ENCODE results near the gene ZNF827. TPM values are rescaled to one million over a fixed set of nuclear protein-coding genes. Genes with fewer than 3 reads are reported as not detected.
A peak's percentile ranks its signal among the peaks of the same experiment; 100 is the strongest.

ZNF827 gene
- total and polyA plus RNA-seq, 2 of the 8 experiments (the other 6 are each of a cell fraction or from before 2014, with no cell fraction given) = 25.3 to 26.2 TPM

- no peak overlapping the region for H4K91ac ChIP-seq (replicated peaks; ENCODE audit: insufficient read length, low read length)
- H3K79me1 ChIP-seq (ENCODE audit: low read depth, low read length) = peaks cover 9% of the 10 kb centered on the region
- H4K5ac ChIP-seq (ENCODE audit: insufficient read length, low read depth, low read length) = no peak overlapping the region
- no peak overlapping the region for H3K14ac ChIP-seq (ENCODE audit: insufficient read length)
- H2BK20ac ChIP-seq (ENCODE audit: low read length) = no peak overlapping the region
- peak; percentile 82 for FAIRE-seq
- H3K4me2 ChIP-seq (ENCODE audit: insufficient read depth in 1 of 2, low read depth in 2 of 2, low read length in 2 of 2) = peak overlapping the region; percentile 14 to 34; a peak in 3 of 4 replicates
- H3K4me3 ChIP-seq (ENCODE audit: extremely low read depth in 1 of 4, insufficient read depth in 2 of 4, low read depth in 3 of 4, low read length in 4 of 4) = no peak overlapping the region
- CTCF ChIA-PET (ENCODE audit: partially characterized antibody) = no interaction called here
- H3K9me3 ChIP-seq (ENCODE audit: insufficient read depth in 2 of 2, low read depth in 1 of 2, low read length in 1 of 2) = no peaks in the 10 kb centered on the region
- peaks cover 0 to 26% (median 9%) of the 10 kb centered on the region in 4 experiments; a peak in 5 of 7 replicates for H3K4me1 ChIP-seq (replicated peaks in 1 of 4; ENCODE audit: control insufficient read depth in 3 of 4, insufficient read depth in 4 of 4, low read length in 3 of 4)
- H3K18ac ChIP-seq (ENCODE audit: extremely low read depth, low read length) = no peak overlapping the region; the same call in 1 of the 2 replicates
- H2BK5ac ChIP-seq (ENCODE audit: low read depth, low read length) = peak overlapping the region; percentile 57; the same call in 1 of the 2 replicates
- no peak overlapping the region for H3K27ac ChIP-seq (ENCODE audit: low read depth, low read length)
- H2AK5ac ChIP-seq (ENCODE audit: low read depth, low read length) = no peak overlapping the region
- TF ChIP-seq CHD2 (IDR thresholded peaks at IDR 0.05; ENCODE audit: low read length) (peak; percentile 71; the same call in 1 of the 2 replicates), SP2 (IDR thresholded peaks at IDR 0.05; ENCODE audit: low read length) (peak; percentile 43; the same call in 1 of the 2 replicates), CEBPB (IDR thresholded peaks at IDR 0.05; ENCODE audit: low read depth, low read length) (peak; percentile 48; the same call in 1 of the 2 replicates), SP1 (IDR thresholded peaks at IDR 0.05; ENCODE audit: low read depth, low read length) (peak; percentile 88), USF2 (IDR thresholded peaks at IDR 0.05; ENCODE audit: low read length) (peak; percentile 55; the same call in 1 of the 2 replicates), POU5F1 (IDR thresholded peaks at IDR 0.05; ENCODE audit: low read depth, low read length) (no peak), RAD21 (IDR thresholded peaks at IDR 0.05 in 1 of 2, conservative IDR thresholded peaks at IDR 0.05 in 1 of 2; ENCODE audit: low read depth in 2 of 2, low read length in 2 of 2) (no peak)
- no peaks in the 10 kb centered on the region for H4K20me1 ChIP-seq (replicated peaks in 1 of 2; ENCODE audit: control insufficient read depth in 1 of 2, insufficient read depth in 2 of 2, low read length in 2 of 2)
- H3K79me2 ChIP-seq (ENCODE audit: control insufficient read depth in 1 of 2, insufficient read depth in 2 of 2, low read length in 2 of 2) = peaks cover 6 to 97% of the 10 kb centered on the region in 2 experiments
- 68% methylated on average over 7 of the region's 7 CpGs; no CpG with 5 or more reads in 1 of the 2 experiments for WGBS, 2 experiments (ENCODE audit: extremely low coverage in 1 of 2, insufficient coverage in 1 of 2, insufficient read length in 1 of 2, insufficient replicate concordance in 2 of 2, low coverage in 1 of 2, low lambda C conversion rate in 2 of 2, missing lambda C conversion rate in 1 of 2)
- no peak overlapping the region for H2BK12ac ChIP-seq (ENCODE audit: low read depth, low read length)
- no peak overlapping the region for H2BK15ac ChIP-seq (ENCODE audit: low read length)
- no peak overlapping the region for H4K8ac ChIP-seq (ENCODE audit: extremely low read depth, insufficient read depth, low read length)
- DNase-seq (ENCODE audit: low read depth in 1 of 2, low spot score in 2 of 2) = peak; percentile 13 to 82
- no peaks in the 10 kb centered on the region for H3K27me3 ChIP-seq (replicated peaks in 1 of 4; ENCODE audit: control insufficient read depth in 3 of 4, extremely low read depth in 1 of 4, insufficient read depth in 3 of 4, low read length in 3 of 4)
- H3K23me2 ChIP-seq (ENCODE audit: low read depth, low read length) = no peaks in the 10 kb centered on the region
- no peak overlapping the region for H3K4ac ChIP-seq (replicated peaks; ENCODE audit: insufficient read length, low read depth, low read length)
- H2BK120ac ChIP-seq (replicated peaks; ENCODE audit: low read depth, low read length) = no peak overlapping the region
- H3K56ac ChIP-seq (replicated peaks; ENCODE audit: insufficient read length, low read depth, low read length) = no peak overlapping the region
- H3K36me3 ChIP-seq (ENCODE audit: control insufficient read depth in 2 of 4, insufficient read depth in 4 of 4, low read length in 3 of 4) = no peaks in the 10 kb centered on the region
- H3K23ac ChIP-seq (ENCODE audit: insufficient read length) = no peak overlapping the region
- no peak overlapping the region for H3K9ac ChIP-seq (replicated peaks in 1 of 4; ENCODE audit: extremely low read depth in 1 of 4, low read depth in 3 of 4, low read length in 3 of 4)
- POLR2A ChIA-PET (ENCODE audit: partially characterized antibody) = no interaction called here
- H2AFZ ChIP-seq (ENCODE audit: low read length) = no peak overlapping the region
These were observed 29.3 kb downstream of the ZNF827 start for GRCh38 chr4:145909281-145909715.

All from H1 (cell line).